Karpas-422 (cell line): ENCODE results near the gene SEC24D. TPM values are rescaled to one million over a fixed set of nuclear protein-coding genes. Genes with fewer than 3 reads are reported as not detected.

Experiments used
- DNase-seq: peaks from one replicate; pipeline ENCODE4 v3.0.0-alpha.2; 2015
- H2AFZ ChIP-seq: fragments of 200-600 bp; sonication (generic); 2 replicates; pipeline ENCODE4 v1.6.1; 2014; ENCODE audit warnings: antibody characterized with exemption, low read length, mixed read lengths
- H3K27ac ChIP-seq: fragments of 200-600 bp; sonication (generic); 2 replicates; pipeline ENCODE4 v1.5.1; 2014; ENCODE audit warnings: mild to moderate bottlenecking, low read length, moderate library complexity
- H3K27me3 ChIP-seq: fragments of 200-600 bp; sonication (generic); 2 replicates; pipeline ENCODE4 v1.6.1; 2014; ENCODE audit warnings: low read length, mixed read lengths
- H3K36me3 ChIP-seq: fragments of 200-600 bp; sonication (generic); 2 replicates; pipeline ENCODE4 v1.6.1; 2014; ENCODE audit warnings: low read length, mixed read lengths; ENCODE audit not compliant: insufficient read depth
- H3K4me1 ChIP-seq: fragments of 200-600 bp; sonication (generic); 2 replicates; pipeline ENCODE4 v1.6.1; 2014; ENCODE audit warnings: mild to moderate bottlenecking, low read length, mixed read lengths
- H3K4me2 ChIP-seq: fragments of 200-600 bp; sonication (generic); 2 replicates; pipeline ENCODE4 v1.6.1; 2014; ENCODE audit warnings: low read length, low read depth, mild to moderate bottlenecking; ENCODE audit not compliant: poor library complexity, severe bottlenecking
- H3K4me3 ChIP-seq: fragments of 200-600 bp; sonication (generic); 2 replicates; pipeline ENCODE4 v1.5.1; 2014; ENCODE audit warnings: mild to moderate bottlenecking, antibody characterized with exemption, low read length, mixed read lengths
- H3K79me2 ChIP-seq: fragments of 200-600 bp; sonication (generic); 2 replicates; pipeline ENCODE4 v1.6.1; 2014; ENCODE audit warnings: mild to moderate bottlenecking, low read length, mixed read lengths
- H3K9ac ChIP-seq: fragments of 200-600 bp; sonication (generic); 2 replicates; pipeline ENCODE4 v1.6.0; 2014; ENCODE audit warnings: low read length
- H3K9me2 ChIP-seq: fragments of 200-600 bp; sonication (generic), shearing (Covaris generic); replicated peaks from 2 replicates; pipeline ENCODE4 v1.6.0; 2014; ENCODE audit warnings: mild to moderate bottlenecking, low read length, moderate library complexity; ENCODE audit not compliant: insufficient read depth
- H3K9me3 ChIP-seq: fragments of 300-700, 200-600 bp; sonication (generic); 2 replicates; pipeline ENCODE4 v1.6.1; 2014; ENCODE audit warnings: low read length, mixed read lengths
- H4K20me1 ChIP-seq: fragments of 200-600 bp; sonication (generic); 2 replicates; pipeline ENCODE4 v1.6.1; 2014; ENCODE audit warnings: mild to moderate bottlenecking, antibody characterized with exemption, low read length, low read depth; ENCODE audit not compliant: insufficient read depth
- total RNA-seq: library from RNA; depleted of rRNA; stranded (reverse); fragments of >200 nt; shearing (Covaris generic); gene quantifications from 2 replicates; pipeline ENCODE4 v1.2.3, GENCODE V29; 2014; ENCODE audit warnings: low replicate concordance

Gene SEC24D
- total RNA-seq, 1 experiment from 2014 or later, result 65.0 TPM

GRCh38 chr4:118743867-118744266 lies 92.1 kb downstream of the SEC24D start:
- no peak overlapping the region for H3K4me2 ChIP-seq
- no peaks in the 10 kb centered on the region for H4K20me1 ChIP-seq
- H3K36me3 ChIP-seq, result peaks cover 44% of the 10 kb centered on the region
- no peak overlapping the region for H3K4me3 ChIP-seq
- no peaks in the 10 kb centered on the region for H3K9me3 ChIP-seq
- H3K27ac ChIP-seq, result no peak overlapping the region
- DNase-seq, result no peak
- no peaks in the 10 kb centered on the region for H3K9me2 ChIP-seq
- H3K4me1 ChIP-seq, result peaks cover 61% of the 10 kb centered on the region
- H3K27me3 ChIP-seq, result no peaks in the 10 kb centered on the region
- H3K9ac ChIP-seq, result no peak overlapping the region
- peaks cover 6% of the 10 kb centered on the region for H3K79me2 ChIP-seq
- H2AFZ ChIP-seq, result no peak overlapping the region

DNA sequence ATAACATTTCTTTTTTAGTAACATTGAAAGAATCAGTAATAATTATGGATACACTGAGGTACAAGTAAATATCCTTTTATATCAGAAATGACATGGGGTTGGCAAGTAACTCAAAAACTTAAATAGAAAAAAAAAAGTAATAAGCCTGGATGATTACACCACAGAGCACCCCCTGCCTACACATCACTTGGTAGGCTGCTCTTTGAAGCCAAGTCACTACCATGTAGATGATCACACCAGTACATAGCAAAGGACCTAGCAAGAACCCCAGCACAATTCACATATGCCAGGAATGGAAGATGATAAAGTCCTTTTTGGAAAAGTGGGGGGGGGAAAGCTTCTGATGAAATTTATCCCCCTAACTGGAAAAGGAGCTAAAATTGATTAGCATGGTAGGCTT lies 93.9 kb downstream of the SEC24D start:
- Histone ChIP-seq H4K20me1 (no peaks in the 10 kb centered on the region), H3K27me3 (no peaks in the 10 kb centered on the region), H3K9me3 (no peaks in the 10 kb centered on the region), H3K9ac (no peak overlapping the region), H3K27ac (peak overlapping the region; percentile 61), H2AFZ (no peak overlapping the region), H3K9me2 (no peaks in the 10 kb centered on the region), H3K4me3 (no peak overlapping the region), H3K4me1 (peaks cover 55% of the 10 kb centered on the region), H3K79me2 (no peaks in the 10 kb centered on the region; the same call in 1 of the 2 replicates), H3K36me3 (peaks cover 54% of the 10 kb centered on the region), H3K4me2 (no peak overlapping the region)
- DNase-seq, result no peak

DNA sequence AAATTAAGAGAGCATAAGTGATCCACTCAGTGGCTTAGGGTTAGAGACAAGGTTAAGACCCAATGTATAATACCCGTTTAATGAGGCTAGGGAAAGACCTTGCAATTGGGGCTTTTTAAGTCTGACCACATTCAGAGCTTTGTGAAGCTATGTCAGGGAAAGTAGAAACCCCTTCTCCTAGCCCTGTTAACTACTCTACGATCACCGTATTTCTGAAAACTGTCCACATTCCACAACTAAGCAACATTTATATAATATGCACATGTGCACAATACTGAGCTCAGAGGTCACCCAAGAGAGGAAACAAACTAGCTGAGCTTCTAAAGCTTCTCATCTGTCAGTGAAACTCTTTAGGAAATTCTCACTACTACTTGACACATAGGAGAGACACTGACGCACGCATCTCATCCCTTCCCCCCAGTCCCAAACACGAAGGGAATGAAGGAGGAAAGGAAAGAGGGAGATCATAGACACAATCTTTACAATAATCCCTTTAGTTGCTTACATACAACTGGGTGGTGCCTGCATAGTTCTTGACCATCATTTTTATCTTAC lies 94.5 kb downstream of the SEC24D start:
- no peak overlapping the region for H3K9ac ChIP-seq
- no peak for DNase-seq
- H3K27ac ChIP-seq, result peak overlapping the region; percentile 61
- no peaks in the 10 kb centered on the region for H3K9me2 ChIP-seq
- H3K27me3 ChIP-seq, result no peaks in the 10 kb centered on the region
- H3K79me2 ChIP-seq, result no peaks in the 10 kb centered on the region; the same call in 1 of the 2 replicates
- no peaks in the 10 kb centered on the region for H3K9me3 ChIP-seq
- no peaks in the 10 kb centered on the region for H4K20me1 ChIP-seq
- no peak overlapping the region for H3K4me2 ChIP-seq
- no peak overlapping the region for H2AFZ ChIP-seq
- peaks cover 61% of the 10 kb centered on the region for H3K36me3 ChIP-seq
- H3K4me3 ChIP-seq, result no peak overlapping the region
- peaks cover 48% of the 10 kb centered on the region for H3K4me1 ChIP-seq

DNA sequence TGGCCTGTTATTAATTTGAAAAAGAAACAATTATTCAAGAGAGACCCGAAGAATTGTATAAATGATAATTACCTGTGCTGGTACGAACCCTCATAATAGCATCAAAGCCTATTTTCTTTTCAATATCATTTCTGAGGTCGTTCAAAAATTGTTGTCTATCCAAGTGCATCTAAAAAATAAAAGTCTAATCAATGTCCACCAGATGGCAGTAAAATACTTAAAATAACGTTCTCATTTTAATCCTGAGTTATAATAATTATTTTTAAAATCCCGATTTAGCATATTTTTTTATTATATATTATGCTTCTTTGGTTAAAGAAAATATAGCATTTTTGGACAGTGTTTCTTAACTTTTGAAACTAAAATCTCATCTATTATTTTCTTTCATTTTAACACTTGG lies 95.1 kb downstream of the SEC24D start:
- H3K9ac ChIP-seq, result no peak overlapping the region
- no peak overlapping the region for H3K4me2 ChIP-seq
- H3K27me3 ChIP-seq, result no peaks in the 10 kb centered on the region
- H4K20me1 ChIP-seq, result no peaks in the 10 kb centered on the region
- H3K79me2 ChIP-seq, result no peaks in the 10 kb centered on the region; the same call in 1 of the 2 replicates
- no peaks in the 10 kb centered on the region for H3K9me3 ChIP-seq
- DNase-seq, result peak; percentile 77
- peaks cover 44% of the 10 kb centered on the region for H3K4me1 ChIP-seq
- no peak overlapping the region for H3K4me3 ChIP-seq
- H3K9me2 ChIP-seq, result no peaks in the 10 kb centered on the region
- peak overlapping the region; percentile 61; the same call in 1 of the 2 replicates for H3K27ac ChIP-seq
- H3K36me3 ChIP-seq, result peaks cover 64% of the 10 kb centered on the region
- no peak overlapping the region for H2AFZ ChIP-seq

GRCh38 chr4:118739022-118739713 lies 96.8 kb downstream of the SEC24D start:
- peaks cover 57% of the 10 kb centered on the region for H3K36me3 ChIP-seq
- no peak overlapping the region for H3K4me2 ChIP-seq
- no peaks in the 10 kb centered on the region for H4K20me1 ChIP-seq
- no peak for DNase-seq
- H3K79me2 ChIP-seq, result no peaks in the 10 kb centered on the region; the same call in 1 of the 2 replicates
- no peaks in the 10 kb centered on the region for H3K9me2 ChIP-seq
- peaks cover 38% of the 10 kb centered on the region for H3K4me1 ChIP-seq
- no peak overlapping the region for H3K27ac ChIP-seq
- H3K27me3 ChIP-seq, result no peaks in the 10 kb centered on the region
- no peak overlapping the region for H3K4me3 ChIP-seq
- no peak overlapping the region for H2AFZ ChIP-seq
- H3K9me3 ChIP-seq, result no peaks in the 10 kb centered on the region
- no peak overlapping the region for H3K9ac ChIP-seq

GRCh38 chr4:118738090-118738489 lies 97.8 kb downstream of the SEC24D start:
- H4K20me1 ChIP-seq, result no peaks in the 10 kb centered on the region
- no peak overlapping the region for H2AFZ ChIP-seq
- H3K27ac ChIP-seq, result no peak overlapping the region
- no peak for DNase-seq
- H3K4me1 ChIP-seq, result peaks cover 31% of the 10 kb centered on the region
- peaks cover 50% of the 10 kb centered on the region for H3K36me3 ChIP-seq
- H3K27me3 ChIP-seq, result no peaks in the 10 kb centered on the region
- H3K9me3 ChIP-seq, result no peaks in the 10 kb centered on the region
- no peak overlapping the region for H3K4me2 ChIP-seq
- H3K9ac ChIP-seq, result no peak overlapping the region
- H3K4me3 ChIP-seq, result no peak overlapping the region
- H3K9me2 ChIP-seq, result no peaks in the 10 kb centered on the region
- H3K79me2 ChIP-seq, result no peaks in the 10 kb centered on the region; the same call in 1 of the 2 replicates

DNA sequence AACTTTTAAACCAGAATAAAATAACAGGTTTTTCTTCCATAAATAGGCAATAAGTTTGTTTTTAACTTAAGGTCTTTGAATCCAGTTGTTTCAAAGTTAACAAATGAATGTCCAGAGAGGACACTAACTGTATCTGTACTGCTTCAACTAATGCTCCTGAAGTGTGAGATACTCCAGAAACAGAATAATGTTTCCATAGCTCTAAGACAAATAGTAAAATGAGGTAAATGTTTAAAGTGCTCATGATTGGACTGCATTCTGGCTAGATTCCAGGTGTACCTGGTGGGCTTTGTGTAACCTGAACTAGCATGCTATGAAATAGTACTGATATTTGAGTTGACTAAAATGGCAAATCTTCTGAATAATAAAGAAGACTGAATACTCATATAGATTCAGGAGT lies 99.0 kb downstream of the SEC24D start:
- Histone ChIP-seq H3K9ac (no peak overlapping the region), H3K4me3 (no peak overlapping the region), H4K20me1 (no peaks in the 10 kb centered on the region), H3K9me3 (no peaks in the 10 kb centered on the region), H3K79me2 (no peaks in the 10 kb centered on the region; the same call in 1 of the 2 replicates), H3K36me3 (peaks cover 48% of the 10 kb centered on the region), H3K9me2 (no peaks in the 10 kb centered on the region), H3K27ac (no peak overlapping the region), H3K4me2 (no peak overlapping the region), H3K27me3 (no peaks in the 10 kb centered on the region), H2AFZ (no peak overlapping the region), H3K4me1 (peaks cover 21% of the 10 kb centered on the region)
- no peak for DNase-seq

DNA sequence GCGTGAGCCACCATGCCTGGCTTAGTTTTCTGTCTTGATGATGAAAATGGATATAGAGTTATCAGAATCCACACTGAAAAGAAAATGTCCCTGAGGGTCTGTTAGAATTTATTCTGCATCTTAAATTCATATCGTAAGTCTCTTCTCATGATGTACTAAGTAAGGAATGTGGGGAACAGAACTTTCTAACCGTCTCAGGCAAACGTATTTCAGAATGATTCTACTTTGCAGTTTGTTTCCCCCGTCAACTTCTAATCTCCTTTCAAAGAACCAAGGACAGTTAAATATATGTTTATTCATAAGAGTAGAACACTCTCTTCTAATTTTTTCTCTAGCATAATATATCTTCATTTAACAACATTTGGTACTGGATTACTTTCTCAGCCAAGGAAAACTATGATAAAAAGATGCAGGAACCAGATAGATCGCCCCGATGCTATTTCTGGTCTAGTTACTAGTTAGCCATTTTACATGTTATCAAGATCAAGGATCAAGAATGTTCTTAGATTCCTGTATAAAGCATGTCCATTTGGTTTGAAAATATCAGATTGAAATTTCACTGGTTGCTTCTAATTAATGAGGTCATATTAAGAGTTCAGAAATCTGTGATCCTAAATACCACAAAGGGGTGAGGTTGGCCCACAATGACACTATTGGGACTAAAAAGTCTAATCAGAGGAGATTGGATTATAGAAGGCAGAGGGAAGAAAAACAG lies 101.3 kb downstream of the SEC24D start:
- DNase-seq, result no peak
- no peak overlapping the region for H3K4me2 ChIP-seq
- H3K9ac ChIP-seq, result no peak overlapping the region
- no peaks in the 10 kb centered on the region for H3K9me2 ChIP-seq
- H3K9me3 ChIP-seq, result no peaks in the 10 kb centered on the region
- H3K4me1 ChIP-seq, result peaks cover 12% of the 10 kb centered on the region
- H2AFZ ChIP-seq, result no peak overlapping the region
- H3K27ac ChIP-seq, result no peak overlapping the region
- no peak overlapping the region for H3K4me3 ChIP-seq
- H4K20me1 ChIP-seq, result no peaks in the 10 kb centered on the region
- H3K79me2 ChIP-seq, result no peaks in the 10 kb centered on the region; the same call in 1 of the 2 replicates
- H3K27me3 ChIP-seq, result no peaks in the 10 kb centered on the region
- H3K36me3 ChIP-seq, result peaks cover 49% of the 10 kb centered on the region
